Tibial nerve (tissue), 4 donors: ENCODE data around the gene FLVCR1.

ENCODE experiments used
- EP300 ChIP-seq, 2 donors: sonication (generic); formaldehyde crosslinking; IDR thresholded peaks; one replicate each; pipeline ENCODE4 v1.6.1; 2017; ENCODE audit warnings: antibody characterized with exemption in 2 of 2, mild to moderate bottlenecking in 1 of 2
- POLR2A ChIP-seq, 2 donors: fragments of 450-650 bp; IDR thresholded peaks; one replicate each; pipeline ENCODE4 v1.6.1; 2017; ENCODE audit warnings: antibody characterized with exemption in 2 of 2, mild to moderate bottlenecking in 2 of 2, moderate library complexity in 2 of 2
- TF ChIP-seq, protein P1 (sequence below), 5 experiments: fragments of 200-600 bp in 3 of 5; fragments of 450-650 bp in 2 of 5; sonication (generic) in 3 of 5; IDR thresholded peaks; one replicate each; pipeline ENCODE4 v1.5.1; 2016 to 2019; ENCODE audit warnings: antibody characterized with exemption in 5 of 5, mild to moderate bottlenecking in 3 of 5, moderate library complexity in 2 of 5

DNA sequence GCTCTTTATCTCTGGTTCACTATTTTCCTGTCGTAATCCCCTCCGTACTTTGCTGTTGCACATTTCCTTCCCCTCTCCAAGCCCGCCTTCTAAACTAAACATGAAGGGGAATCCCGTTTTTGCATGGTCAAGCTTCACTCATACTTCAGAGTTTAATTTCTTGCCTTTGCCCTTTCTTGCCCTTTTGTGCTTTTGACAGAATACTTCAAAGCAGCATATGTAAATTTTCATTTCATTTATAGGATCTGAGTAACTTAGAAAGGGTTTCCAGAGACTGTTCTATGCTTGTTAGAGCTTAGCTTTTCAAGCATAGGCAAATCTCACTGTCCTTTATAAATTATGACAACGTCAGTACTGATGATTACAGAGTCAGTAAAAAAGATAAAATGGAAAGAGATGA lies 38.3 kb upstream of the FLVCR1 start:
- TF ChIP-seq POLR2A (IDR thresholded peaks at IDR 0.05) = no peak
- TF ChIP-seq, protein P1, sequence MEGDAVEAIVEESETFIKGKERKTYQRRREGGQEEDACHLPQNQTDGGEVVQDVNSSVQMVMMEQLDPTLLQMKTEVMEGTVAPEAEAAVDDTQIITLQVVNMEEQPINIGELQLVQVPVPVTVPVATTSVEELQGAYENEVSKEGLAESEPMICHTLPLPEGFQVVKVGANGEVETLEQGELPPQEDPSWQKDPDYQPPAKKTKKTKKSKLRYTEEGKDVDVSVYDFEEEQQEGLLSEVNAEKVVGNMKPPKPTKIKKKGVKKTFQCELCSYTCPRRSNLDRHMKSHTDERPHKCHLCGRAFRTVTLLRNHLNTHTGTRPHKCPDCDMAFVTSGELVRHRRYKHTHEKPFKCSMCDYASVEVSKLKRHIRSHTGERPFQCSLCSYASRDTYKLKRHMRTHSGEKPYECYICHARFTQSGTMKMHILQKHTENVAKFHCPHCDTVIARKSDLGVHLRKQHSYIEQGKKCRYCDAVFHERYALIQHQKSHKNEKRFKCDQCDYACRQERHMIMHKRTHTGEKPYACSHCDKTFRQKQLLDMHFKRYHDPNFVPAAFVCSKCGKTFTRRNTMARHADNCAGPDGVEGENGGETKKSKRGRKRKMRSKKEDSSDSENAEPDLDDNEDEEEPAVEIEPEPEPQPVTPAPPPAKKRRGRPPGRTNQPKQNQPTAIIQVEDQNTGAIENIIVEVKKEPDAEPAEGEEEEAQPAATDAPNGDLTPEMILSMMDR (IDR thresholded peaks at IDR 0.05) = no peak
- no peak for TF ChIP-seq EP300 (IDR thresholded peaks at IDR 0.05)
